Heart left ventricle (tissue), 13 donors: ENCODE results near the gene OR2V1.

ENCODE experiments used
- CTCF ChIP-seq, 12 donors: fragments of 200-600 bp; sonication (generic) in 4 of 12; IDR thresholded peaks; one replicate each; pipeline versions ENCODE4 v1.5.0 to v1.8.0; 2018 to 2022; ENCODE audit warnings: antibody characterized with exemption in 12 of 12, mild to moderate bottlenecking in 5 of 12
- POLR2A ChIP-seq, 2 donors: fragments of 450-650 bp; IDR thresholded peaks; one replicate each; pipeline ENCODE4 v1.6.1; 2017; ENCODE audit warnings: antibody characterized with exemption in 2 of 2, mild to moderate bottlenecking in 2 of 2, moderate library complexity in 2 of 2
- donor health status: ischemic (EF 13 %, LVEDD 7.1; RV severe dilation, severe dysfunction).
- donor health status: DM: no; HTN: yes; CAD: no.
- donor health status: DM: no; HTN: no; CAD: no.
- donor health status: ischemic (EF 25% LVEDD 6.9; RV normal size, moderate dysfunction).
- donor health status: ischemic (EF 25% LVEDD 5.7; RV mildly dilated, moderate dysfunction).
- donor health status: ischemic (EF 35%, LVEDD 5.7; RV mildly dilated, moderate dysfunction).
- donor health status: nonischemic (EF 11% LVEDD 7.7; RV severe dilation, severe dysfunction).
- donor health status: DM: yes; HTN: yes; CAD: no.
- donor health status: PGD.
- donor health status: ischemic (EF 29% LVEDD 5.4; RV normal size, mild dysfunction).
- donor health status: nonischemic (EF 23%, LVEDD 6.1; RV moderate dilation, normal function).

GRCh38 chr5:181160152-181160754, 29.3 kb upstream of the OR2V1 start:
- no peak for TF ChIP-seq CTCF (IDR thresholded peaks at IDR 0.05)
- TF ChIP-seq POLR2A (IDR thresholded peaks at IDR 0.05) = no peak
